Transverse colon (tissue), 4 donors: ENCODE results near the gene LPO.

Experiments
- EP300 ChIP-seq: sonication (generic); formaldehyde crosslinking; IDR thresholded peaks from one replicate; pipeline ENCODE4 v1.6.1; 2017; ENCODE audit warnings: antibody characterized with exemption, low read depth
- POLR2A ChIP-seq: fragments of 450-650 bp; IDR thresholded peaks from one replicate; pipeline ENCODE4 v1.6.1; 2016; ENCODE audit warnings: antibody characterized with exemption, mild to moderate bottlenecking, moderate library complexity
- POLR2AphosphoS5 ChIP-seq, 3 donors: sonication (generic); formaldehyde crosslinking; IDR thresholded peaks; one replicate each; pipeline ENCODE4 v1.6.1; 2016; ENCODE audit warnings: antibody characterized with exemption in 3 of 3
- TF ChIP-seq, protein P1 (sequence below), 5 experiments: fragments of 200-600 bp in 3 of 5; fragments of 450-650 bp in 2 of 5; sonication (generic) in 3 of 5; IDR thresholded peaks; 1 replicate in 2 of 5; 2 replicates in 3 of 5; pipeline ENCODE4 v1.5.1; 2016 to 2017; ENCODE audit warnings: antibody characterized with exemption in 5 of 5, inconsistent platforms in 3 of 5, mild to moderate bottlenecking in 2 of 5, moderate library complexity in 1 of 5

DNA sequence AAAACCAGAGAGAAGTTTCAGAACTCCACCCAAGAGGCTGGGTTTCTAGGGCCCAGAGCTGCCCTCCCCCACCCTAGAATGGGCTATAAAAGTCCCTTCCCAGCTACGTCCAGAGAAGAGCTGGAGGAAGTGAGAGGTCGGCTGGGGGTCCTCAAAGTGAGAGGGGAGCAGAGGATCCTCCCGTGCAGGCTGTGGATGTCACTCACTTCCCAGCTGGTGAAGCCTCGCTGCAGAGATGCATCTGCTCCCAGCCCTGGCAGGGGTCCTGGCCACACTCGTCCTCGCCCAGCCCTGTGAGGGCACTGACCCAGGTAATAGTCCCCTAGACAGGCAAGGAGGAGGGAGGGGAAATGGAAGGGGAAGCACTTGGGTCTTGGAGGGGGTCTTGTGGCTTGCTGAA, 45.8 kb upstream of the LPO start, which contains the start of gene EPX:
- TF ChIP-seq POLR2AphosphoS5 (IDR thresholded peaks at IDR 0.05) (no peak), POLR2A (no peak), EP300 (no peak)
- TF ChIP-seq, protein P1, sequence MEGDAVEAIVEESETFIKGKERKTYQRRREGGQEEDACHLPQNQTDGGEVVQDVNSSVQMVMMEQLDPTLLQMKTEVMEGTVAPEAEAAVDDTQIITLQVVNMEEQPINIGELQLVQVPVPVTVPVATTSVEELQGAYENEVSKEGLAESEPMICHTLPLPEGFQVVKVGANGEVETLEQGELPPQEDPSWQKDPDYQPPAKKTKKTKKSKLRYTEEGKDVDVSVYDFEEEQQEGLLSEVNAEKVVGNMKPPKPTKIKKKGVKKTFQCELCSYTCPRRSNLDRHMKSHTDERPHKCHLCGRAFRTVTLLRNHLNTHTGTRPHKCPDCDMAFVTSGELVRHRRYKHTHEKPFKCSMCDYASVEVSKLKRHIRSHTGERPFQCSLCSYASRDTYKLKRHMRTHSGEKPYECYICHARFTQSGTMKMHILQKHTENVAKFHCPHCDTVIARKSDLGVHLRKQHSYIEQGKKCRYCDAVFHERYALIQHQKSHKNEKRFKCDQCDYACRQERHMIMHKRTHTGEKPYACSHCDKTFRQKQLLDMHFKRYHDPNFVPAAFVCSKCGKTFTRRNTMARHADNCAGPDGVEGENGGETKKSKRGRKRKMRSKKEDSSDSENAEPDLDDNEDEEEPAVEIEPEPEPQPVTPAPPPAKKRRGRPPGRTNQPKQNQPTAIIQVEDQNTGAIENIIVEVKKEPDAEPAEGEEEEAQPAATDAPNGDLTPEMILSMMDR (IDR thresholded peaks at IDR 0.05), result no peak
